ENCODE results near the gene C2orf68. TPM values are rescaled to one million over a fixed set of nuclear protein-coding genes. Genes with fewer than 3 reads are reported as not detected.

C2orf68 gene
- total RNA-seq, 4 donors from 2014 or later, result 12.3 to 21.0 (median 19.8) TPM

GRCh38 chr2:85599468-85600234 lies 12.2 kb downstream of the C2orf68 start:
- TF ChIP-seq POLR2A (IDR thresholded peaks at IDR 0.05) (no peak), POLR2AphosphoS5 (IDR thresholded peaks at IDR 0.05) (no peak), CTCF (IDR thresholded peaks at IDR 0.05) (no peak), EP300 (IDR thresholded peaks at IDR 0.05) (no peak)
- ATAC-seq, result no peak
- Histone ChIP-seq H3K27ac (peak overlapping the region in 2 of 4 donors; percentile 45 to 56), H3K27me3 (no peaks in the 10 kb centered on the region), H3K4me3 (no peak overlapping the region), H3K9me3 (no peaks in the 10 kb centered on the region), H3K4me1 (peaks cover 3 to 81% (median 30%) of the 10 kb centered on the region in 3 donors), H3K36me3 (peaks cover 0 to 48% of the 10 kb centered on the region in 2 donors)
- WGBS, 2 donors (ENCODE audit: low coverage in 1 of 2), result 40 to 55% methylated on average over 3 to 4 of the region's 17 CpGs

- no peak for ATAC-seq
- Histone ChIP-seq H3K4me3 (no peak overlapping the region), H3K36me3 (peaks cover 0 to 48% of the 10 kb centered on the region in 2 donors), H3K4me1 (peaks cover 0 to 81% (median 27%) of the 10 kb centered on the region in 3 donors), H3K27me3 (no peaks in the 10 kb centered on the region), H3K27ac (no peak overlapping the region), H3K9me3 (no peaks in the 10 kb centered on the region)
- TF ChIP-seq POLR2AphosphoS5 (IDR thresholded peaks at IDR 0.05) (no peak), CTCF (IDR thresholded peaks at IDR 0.05) (no peak), POLR2A (IDR thresholded peaks at IDR 0.05) (no peak), EP300 (IDR thresholded peaks at IDR 0.05) (no peak)
- 29 to 53% methylated on average over 1 to 6 of the region's 14 CpGs for WGBS, 2 donors (ENCODE audit: low coverage in 1 of 2)
Observed at GRCh38 chr2:85598594-85599340, 13.1 kb downstream of the C2orf68 start.

DNA sequence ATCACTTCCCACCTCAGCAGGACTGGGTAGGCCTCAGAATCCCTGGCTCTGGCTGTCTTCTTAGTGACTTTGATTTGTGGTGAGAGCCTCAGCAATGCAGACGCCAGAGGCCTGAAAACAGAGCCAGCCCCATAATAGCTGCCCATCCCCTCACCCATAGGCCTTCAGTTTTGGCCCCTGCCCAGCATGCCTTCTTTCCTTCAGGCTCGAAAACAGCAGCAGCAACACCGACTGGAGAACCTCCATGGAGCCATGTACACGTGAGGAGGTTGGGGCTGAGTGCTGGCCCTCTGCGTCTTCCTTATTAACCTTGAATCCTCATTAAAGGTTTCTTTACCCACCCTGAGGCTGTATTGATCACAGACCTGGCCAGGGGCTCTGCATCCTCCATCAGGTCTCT lies 14.6 kb downstream of the C2orf68 start:
- peaks cover 0 to 82% (median 24%) of the 10 kb centered on the region in 3 donors for H3K4me1 ChIP-seq
- 58 to 100% methylated on average over 1 to 4 of the region's 5 CpGs for WGBS, 2 donors (ENCODE audit: low coverage in 1 of 2)

GRCh38 chr2:85596486-85597143 lies 15.3 kb downstream of the C2orf68 start:
- TF ChIP-seq CTCF (IDR thresholded peaks at IDR 0.05) (no peak), POLR2AphosphoS5 (IDR thresholded peaks at IDR 0.05) (no peak), EP300 (IDR thresholded peaks at IDR 0.05) (no peak), POLR2A (IDR thresholded peaks at IDR 0.05) (no peak)
- Histone ChIP-seq H3K4me3 (peak overlapping the region in 1 of 2 donors; percentile 86), H3K27ac (peak overlapping the region in 3 of 4 donors; percentile 93 to 97 (median 95)), H3K27me3 (no peaks in the 10 kb centered on the region), H3K36me3 (peaks cover 0 to 54% of the 10 kb centered on the region in 2 donors), H3K9me3 (no peaks in the 10 kb centered on the region), H3K4me1 (peaks cover 0 to 83% (median 24%) of the 10 kb centered on the region in 3 donors)
- WGBS, 2 donors (ENCODE audit: low coverage in 1 of 2), result no CpG with 5 or more reads among the region's 3 CpGs
- no peak for ATAC-seq

More for the DNA sequence above, 14.6 kb downstream of the C2orf68 start:
- Histone ChIP-seq H3K4me3 (no peak overlapping the region), H3K27ac (peak overlapping the region in 2 of 4 donors; percentile 93 to 95), H3K9me3 (no peaks in the 10 kb centered on the region), H3K27me3 (no peaks in the 10 kb centered on the region), H3K36me3 (peaks cover 0 to 54% of the 10 kb centered on the region in 2 donors)
- ATAC-seq, result no peak
- TF ChIP-seq EP300 (IDR thresholded peaks at IDR 0.05), result no peak
- no peak for TF ChIP-seq POLR2AphosphoS5 (IDR thresholded peaks at IDR 0.05)
- TF ChIP-seq POLR2A (IDR thresholded peaks at IDR 0.05), result no peak
- TF ChIP-seq CTCF (IDR thresholded peaks at IDR 0.05), result no peak

Measured in gastroesophageal sphincter (tissue), 4 donors.